Measurements from ENCODE around the gene SOST.

Gene SOST

DNA sequence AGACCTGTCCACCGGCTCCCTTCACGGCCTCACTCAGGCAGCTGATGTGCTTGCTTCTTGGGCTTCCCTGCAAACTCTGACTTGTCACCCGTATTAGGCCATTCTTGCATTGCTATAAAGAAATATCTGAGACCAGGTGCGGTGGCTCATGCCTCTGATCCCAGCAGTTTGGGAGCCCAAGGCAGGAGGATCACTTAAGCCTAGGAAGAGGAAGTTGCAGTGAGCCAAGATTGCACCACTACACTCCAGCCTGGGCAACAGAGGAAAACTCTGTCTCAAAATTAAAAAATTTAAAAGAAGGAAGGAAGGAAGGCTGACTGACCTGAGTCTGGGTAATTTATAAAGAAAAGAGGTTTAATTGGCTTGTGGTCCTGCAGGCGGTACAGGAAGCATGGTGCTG, 17.0 kb downstream of the SOST start:
- DNase-seq (ENCODE audit: low read depth in 2 of 2), result no peak

GRCh38 chr17:43740541-43740940, 18.1 kb downstream of the SOST start:
- no peak for DNase-seq (ENCODE audit: low read depth in 2 of 2)

DNA sequence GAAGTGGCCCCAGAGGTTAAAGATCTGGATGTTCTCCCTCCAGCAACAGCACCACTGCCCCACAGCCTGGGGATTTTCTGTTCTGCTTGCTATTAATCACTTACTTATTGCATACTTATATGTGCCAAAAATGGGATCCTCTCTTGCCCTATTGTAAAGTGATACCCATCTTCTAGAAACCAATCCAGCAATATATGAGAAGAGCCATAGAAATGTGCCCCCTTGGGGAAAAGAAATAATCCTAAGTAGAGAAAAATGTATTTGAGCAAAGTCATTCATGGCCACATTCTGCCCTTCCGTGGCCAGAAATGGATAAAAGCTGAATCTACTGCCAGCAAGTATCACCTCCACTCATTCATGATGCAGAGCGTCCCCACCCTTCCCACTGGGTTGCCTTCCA, 20.9 kb downstream of the SOST start:
- DNase-seq (ENCODE audit: low read depth in 2 of 2), result no peak

DNA sequence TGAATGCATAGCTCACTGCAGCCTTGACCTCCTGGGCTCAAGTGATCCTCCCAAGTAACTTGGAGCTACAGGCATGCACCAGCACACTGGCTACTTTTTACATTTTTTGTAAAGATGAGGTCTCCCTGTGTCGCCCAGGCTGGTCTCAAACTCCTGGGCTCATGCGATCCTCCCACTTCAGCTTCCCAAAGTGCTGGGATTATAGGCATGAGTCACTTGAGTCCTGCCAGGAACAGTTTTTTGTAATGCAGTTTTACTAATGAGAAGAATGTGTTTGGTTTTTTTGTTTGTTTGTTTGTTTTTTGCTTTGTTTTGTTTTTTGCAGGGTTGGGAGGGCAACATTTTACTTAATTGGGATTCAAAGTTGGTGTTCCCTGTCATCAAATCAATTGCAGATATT, 22.2 kb downstream of the SOST start:
- no peak for DNase-seq (ENCODE audit: low read depth in 2 of 2)

DNA sequence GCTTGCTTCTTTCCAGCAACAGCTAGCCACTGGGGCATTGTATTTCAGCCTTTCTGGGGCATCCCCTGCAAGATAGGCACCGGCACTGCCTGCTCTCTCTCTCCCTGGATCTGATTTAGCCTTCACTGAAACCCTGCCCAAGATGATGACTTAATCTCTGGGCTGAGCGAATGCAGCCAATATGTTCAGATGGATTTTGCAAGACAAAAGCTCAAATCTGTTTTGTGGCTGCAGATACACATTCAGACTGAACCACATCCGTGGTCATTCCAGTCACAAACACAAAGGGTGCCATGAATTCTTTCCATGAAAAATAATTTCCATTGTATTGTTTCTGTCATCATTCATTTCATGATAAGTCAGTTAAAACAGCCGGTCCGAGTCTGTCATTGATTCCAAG, 24.2 kb downstream of the SOST start:
- DNase-seq (ENCODE audit: low read depth in 2 of 2), result no peak

DNA sequence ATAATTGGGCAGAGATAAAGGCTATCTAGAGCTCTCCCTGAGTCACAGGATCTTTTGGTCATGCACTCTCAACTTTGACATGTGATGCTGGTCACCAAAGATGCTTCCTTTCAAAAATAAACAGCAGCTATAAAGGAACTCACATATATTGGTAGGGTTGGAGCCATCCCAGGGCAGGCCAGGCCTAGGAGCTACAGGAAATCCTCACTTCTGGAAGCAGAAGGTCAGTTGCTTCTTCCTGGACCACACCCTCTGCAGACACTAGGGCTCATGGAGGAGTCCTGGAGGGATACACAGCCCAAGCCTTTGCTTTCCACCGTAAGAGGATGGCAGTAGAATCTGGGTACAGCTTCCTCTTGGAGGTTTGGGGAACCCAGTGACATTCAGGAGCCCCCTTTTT, 24.6 kb downstream of the SOST start:
- DNase-seq (ENCODE audit: low read depth in 2 of 2), result no peak

DNA sequence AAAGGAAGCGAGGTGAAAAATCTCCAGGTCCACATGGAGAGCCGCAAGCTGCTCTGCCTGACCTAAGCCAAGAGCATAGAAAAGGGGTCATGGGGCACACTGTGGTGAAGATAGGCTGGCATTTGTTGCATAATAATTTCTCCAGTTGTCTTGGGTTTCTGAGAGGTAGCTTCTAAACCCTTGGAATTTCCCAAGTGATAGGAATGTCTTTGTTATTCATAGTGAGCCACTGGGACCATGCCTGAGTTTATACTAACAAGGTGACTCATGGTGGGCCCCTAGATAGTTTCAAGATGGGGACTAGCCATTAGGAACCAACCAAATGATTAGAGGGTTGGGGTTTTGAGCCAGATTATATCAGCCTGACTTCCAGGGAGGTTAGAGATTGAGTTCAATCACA, 25.6 kb downstream of the SOST start:
- no peak for DNase-seq (ENCODE audit: low read depth in 2 of 2)

GRCh38 chr17:43728081-43728480, 30.5 kb downstream of the SOST start:
- no peak for DNase-seq (ENCODE audit: low read depth in 2 of 2)

- no peak for DNase-seq (ENCODE audit: low read depth in 2 of 2)
Measured at GRCh38 chr17:43723697-43724359, 34.8 kb downstream of the SOST start.

GRCh38 chr17:43722870-43723665, 35.5 kb downstream of the SOST start:
- DNase-seq (ENCODE audit: low read depth in 2 of 2), result no peak

GRCh38 chr17:43722269-43722619, 36.3 kb downstream of the SOST start:
- no peak for DNase-seq (ENCODE audit: low read depth in 2 of 2)

- no peak for DNase-seq (ENCODE audit: low read depth in 2 of 2)
Measured at GRCh38 chr17:43721537-43722268, 36.9 kb downstream of the SOST start.

DNA sequence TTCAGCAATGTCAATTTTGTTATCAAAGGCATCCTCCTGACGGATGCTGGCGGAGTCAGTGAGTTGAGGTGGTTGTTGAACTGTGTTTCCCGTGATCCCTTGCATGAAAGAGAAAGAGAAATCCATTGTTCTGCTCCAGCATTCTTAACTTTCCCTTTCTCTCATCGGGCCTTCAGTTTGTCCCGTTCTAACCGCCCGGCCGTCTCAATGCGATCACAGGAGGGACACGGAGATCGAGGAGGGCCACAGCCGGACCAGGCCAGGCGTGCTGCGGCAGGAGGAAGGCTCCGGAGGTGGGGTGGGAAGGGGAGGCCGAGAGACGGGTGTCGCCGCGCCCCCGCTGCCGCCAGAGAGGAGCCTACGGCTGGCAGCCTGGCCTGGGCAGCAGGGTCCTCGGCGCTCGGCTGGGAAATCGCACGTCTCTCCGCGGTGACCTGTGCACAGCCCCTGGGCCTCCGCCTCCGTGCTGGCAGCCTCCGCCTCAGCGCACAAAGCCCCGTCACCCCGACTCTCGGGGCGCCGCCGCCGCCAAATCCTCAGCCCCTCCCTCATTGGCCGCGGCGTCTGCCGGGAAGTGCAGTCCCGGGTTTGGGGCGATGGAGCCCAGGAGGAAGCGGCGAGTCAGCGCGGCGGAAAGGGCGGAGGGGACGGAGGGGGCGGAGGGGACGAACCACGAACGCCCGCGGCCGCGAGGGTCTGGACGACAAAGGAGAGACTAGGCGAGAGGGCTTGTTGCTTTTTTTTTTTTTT, 38.1 kb downstream of the SOST start:
- DNase-seq (ENCODE audit: low read depth in 2 of 2), result peak; percentile 42 to 69

DNA sequence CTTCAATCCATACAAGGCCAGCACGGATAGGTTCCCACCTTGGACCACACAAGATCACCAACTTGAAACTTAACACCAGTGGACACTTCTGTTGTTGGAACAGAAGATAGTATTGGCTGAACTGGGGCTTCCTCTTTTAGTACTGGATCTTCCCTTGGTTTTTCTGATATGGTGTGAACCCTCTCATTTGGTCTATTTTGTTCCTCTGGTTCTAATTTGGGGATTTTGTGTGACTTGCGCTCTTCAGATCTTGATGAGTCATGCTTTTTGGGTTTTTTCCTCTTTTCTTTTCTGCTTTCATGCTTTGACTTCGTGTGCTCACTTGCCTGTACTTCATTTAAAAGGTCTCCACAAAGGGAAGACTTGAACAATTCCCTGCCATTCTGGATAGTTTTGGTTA, 39.0 kb downstream of the SOST start:
- no peak for DNase-seq (ENCODE audit: low read depth in 2 of 2)

DNA sequence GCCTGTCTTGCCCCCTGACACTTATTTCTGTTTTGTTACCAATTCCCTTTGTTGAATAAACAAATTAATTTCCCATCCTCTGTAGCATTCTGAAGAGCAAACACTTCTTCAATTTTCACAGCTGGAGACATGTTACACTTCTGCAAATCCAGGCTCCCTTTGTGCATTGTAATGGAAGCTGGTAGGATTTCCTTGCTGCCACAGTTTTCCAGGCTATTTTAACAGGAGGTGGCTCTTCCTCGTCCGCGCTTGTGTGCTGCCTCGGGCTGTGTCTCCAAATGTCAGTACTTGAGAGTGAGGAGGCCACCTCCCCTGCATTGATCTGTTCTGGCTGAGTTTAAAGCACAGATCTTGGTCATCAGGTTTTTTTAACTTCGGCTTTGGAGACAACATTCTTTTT, 40.0 kb downstream of the SOST start:
- no peak for DNase-seq (ENCODE audit: low read depth in 2 of 2)

DNA sequence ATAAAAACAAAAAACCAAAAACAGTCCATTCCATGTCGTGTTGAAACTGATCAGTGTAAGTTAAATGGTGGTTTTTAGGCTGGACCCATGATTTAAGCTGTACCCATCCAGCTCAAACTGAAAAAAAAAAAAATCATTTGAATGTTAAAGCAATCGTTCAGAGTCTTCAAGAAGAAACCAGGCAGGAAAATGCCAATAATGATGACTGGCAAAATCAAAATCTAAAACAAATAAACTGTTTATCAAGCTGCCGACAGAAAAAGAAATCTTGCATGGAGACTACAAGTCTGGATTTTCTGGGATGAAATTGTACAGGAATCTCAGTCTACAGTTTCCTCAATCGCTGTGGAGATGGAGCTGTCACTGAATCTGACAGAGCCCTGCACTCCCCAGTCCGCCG, 40.7 kb downstream of the SOST start:
- no peak for DNase-seq (ENCODE audit: low read depth in 2 of 2)

DNA sequence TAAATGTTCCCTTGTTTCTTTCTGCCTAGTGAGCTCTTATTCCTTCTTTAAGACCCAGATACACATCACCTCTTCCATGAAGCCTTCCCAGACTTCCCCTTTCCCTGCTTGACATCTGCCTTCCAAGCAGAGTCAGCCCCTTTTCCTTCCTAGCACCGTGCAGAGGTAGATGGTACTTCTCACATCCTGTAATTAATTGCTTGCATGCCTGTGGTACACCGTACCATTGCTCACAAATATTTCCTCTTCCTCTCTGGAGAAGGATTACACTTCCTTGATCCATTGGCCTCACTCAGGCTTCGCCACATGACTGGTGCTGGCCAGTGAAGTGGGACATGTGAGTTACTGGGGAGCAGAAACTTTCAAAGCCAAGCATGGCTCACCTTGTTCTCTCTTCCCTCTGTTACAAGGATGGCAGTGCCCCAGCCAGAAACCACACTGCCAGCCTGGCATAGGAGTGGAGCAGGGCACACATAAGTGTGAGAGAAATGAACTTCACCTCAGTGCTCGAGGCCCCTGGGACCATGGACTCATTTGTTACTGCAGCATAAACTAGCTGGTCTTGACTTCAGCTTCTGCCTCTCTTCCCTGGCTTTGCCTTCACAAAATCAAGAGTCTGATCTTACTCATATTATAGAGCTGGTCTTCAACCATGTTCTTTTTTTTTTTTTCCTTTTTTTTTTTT, 44.0 kb downstream of the SOST start:
- DNase-seq (ENCODE audit: low read depth in 2 of 2), result no peak

DNA sequence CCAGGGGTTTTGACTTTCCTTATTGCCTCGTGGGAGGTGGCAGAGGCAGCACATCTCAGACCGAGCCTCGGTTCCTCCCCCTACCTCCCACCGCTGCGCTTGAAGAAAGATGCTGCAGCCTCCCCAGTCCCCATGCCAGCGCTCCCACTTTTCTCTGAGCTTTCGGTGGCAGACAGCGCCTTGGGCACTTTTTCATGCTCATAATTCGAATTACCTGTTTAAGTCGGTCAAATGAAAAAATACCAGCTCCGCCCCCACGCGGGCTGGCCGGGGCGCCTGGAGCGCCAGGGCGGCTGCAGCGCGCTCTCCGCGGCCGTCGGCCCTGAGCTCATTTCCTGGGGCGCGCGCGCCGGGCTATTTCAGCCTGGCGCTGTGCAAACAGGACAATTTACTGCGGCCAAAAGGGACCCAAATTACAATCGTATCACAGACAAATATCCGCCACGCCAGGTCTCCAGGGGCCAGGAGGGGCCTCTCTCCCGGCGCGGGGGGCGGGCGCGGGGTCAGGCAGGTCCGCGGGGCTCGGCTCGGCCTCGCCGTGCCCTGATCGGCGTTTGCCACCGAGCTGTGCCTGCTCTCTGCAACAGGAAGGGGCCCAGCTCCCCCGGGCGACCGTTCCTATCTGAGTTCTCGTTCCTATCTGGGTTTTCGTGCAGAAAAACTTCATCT, 45.0 kb downstream of the SOST start:
- DNase-seq (ENCODE audit: low read depth in 2 of 2), result no peak

GRCh38 chr17:43712397-43712796, 46.2 kb downstream of the SOST start:
- no peak for DNase-seq (ENCODE audit: low read depth in 2 of 2)

GRCh38 chr17:43710101-43710500, 48.5 kb downstream of the SOST start:
- no peak for DNase-seq (ENCODE audit: low read depth in 2 of 2)

DNA sequence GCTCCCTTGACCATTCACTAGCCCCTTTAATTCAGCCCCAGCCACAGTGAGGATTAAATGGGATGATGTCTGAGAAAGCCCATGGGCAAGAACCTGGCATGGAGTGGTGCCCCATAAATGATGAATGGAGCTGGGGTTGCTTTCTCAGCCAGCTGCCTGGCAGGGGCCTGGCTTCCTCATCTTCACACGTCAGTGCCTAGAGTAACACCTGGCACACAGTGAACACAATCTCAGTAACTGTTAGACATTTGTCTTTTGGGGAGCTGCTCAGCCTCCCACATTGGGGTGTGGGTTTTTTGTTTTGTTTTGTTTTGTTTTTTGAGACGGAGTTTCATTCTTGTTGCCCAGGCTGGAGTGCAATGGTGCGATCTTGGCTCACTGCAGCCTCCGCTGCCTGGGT, 49.4 kb downstream of the SOST start:
- DNase-seq (ENCODE audit: low read depth in 2 of 2), result no peak

All from stimulated activated CD8-positive, alpha-beta memory T cell treated with anti-CD3 and anti-CD28 coated beads, Interleukin-7, amount 100 ng/mL, for 4 hours (primary cell).